ENCODE results near the gene ZNF609.
A peak's percentile ranks its signal among the peaks of the same experiment; 100 is the strongest.

ZNF609 gene

GRCh38 chr15:64678126-64678819 is 217.9 kb downstream of the ZNF609 start:
- no peak for DNase-seq

- no peak for DNase-seq
These were observed 219.7 kb downstream of the ZNF609 start for GRCh38 chr15:64680097-64680496.

GRCh38 chr15:64681424-64682024 is 221.1 kb downstream of the ZNF609 start:
- no peak for DNase-seq

GRCh38 chr15:64682255-64682654 is 221.9 kb downstream of the ZNF609 start:
- DNase-seq, result no peak

- DNase-seq, result no peak
These were observed 223.0 kb downstream of the ZNF609 start for GRCh38 chr15:64683378-64683777.

GRCh38 chr15:64685230-64685888 is 225.0 kb downstream of the ZNF609 start:
- DNase-seq, result no peak

- DNase-seq, result no peak
These were observed 225.9 kb downstream of the ZNF609 start for GRCh38 chr15:64686130-64686735.

- no peak for DNase-seq
These were observed 226.8 kb downstream of the ZNF609 start for GRCh38 chr15:64687172-64687571.

GRCh38 chr15:64687688-64688087 is 227.3 kb downstream of the ZNF609 start:
- DNase-seq, result no peak

GRCh38 chr15:64688770-64689169 is 228.4 kb downstream of the ZNF609 start:
- no peak for DNase-seq

GRCh38 chr15:64690008-64690407 is 229.6 kb downstream of the ZNF609 start:
- DNase-seq, result no peak

- no peak for DNase-seq
These were observed 230.4 kb downstream of the ZNF609 start for GRCh38 chr15:64690578-64691296.

- DNase-seq, result no peak
These were observed 231.7 kb downstream of the ZNF609 start for GRCh38 chr15:64691896-64692565.

- DNase-seq, result no peak
These were observed 232.8 kb downstream of the ZNF609 start for GRCh38 chr15:64693134-64693533.

- no peak for DNase-seq
These were observed 234.4 kb downstream of the ZNF609 start for GRCh38 chr15:64694816-64695215.

- no peak for DNase-seq
These were observed 235.2 kb downstream of the ZNF609 start for GRCh38 chr15:64695561-64695992.

GRCh38 chr15:64696481-64696880 is 236.1 kb downstream of the ZNF609 start:
- no peak for DNase-seq

GRCh38 chr15:64697911-64698369 is 237.6 kb downstream of the ZNF609 start:
- DNase-seq, result peak; percentile 70

GRCh38 chr15:64698823-64699222 is 238.4 kb downstream of the ZNF609 start:
- no peak for DNase-seq

GRCh38 chr15:64699751-64700388 is 239.5 kb downstream of the ZNF609 start:
- no peak for DNase-seq

GRCh38 chr15:64701051-64701450 is 240.7 kb downstream of the ZNF609 start:
- no peak for DNase-seq
